ENCODE results near the gene MPI.
A peak's percentile ranks its signal among the peaks of the same experiment; 100 is the strongest.
"Not testable (repeated sequence)": the region's sequence is repeated elsewhere in the genome, so short reads cannot be mapped to it uniquely, and the experiment has no call there.

MPI gene

GRCh38 chr15:74864296-74864695 is 25.5 kb upstream of the MPI start:
- no peak for DNase-seq (ENCODE audit: low spot score)

GRCh38 chr15:74865316-74865715 is 24.5 kb upstream of the MPI start:
- no peak for DNase-seq (ENCODE audit: low spot score)

- DNase-seq (ENCODE audit: low spot score) = no peak
Measured at GRCh38 chr15:74866090-74866489, 23.8 kb upstream of the MPI start.

DNA sequence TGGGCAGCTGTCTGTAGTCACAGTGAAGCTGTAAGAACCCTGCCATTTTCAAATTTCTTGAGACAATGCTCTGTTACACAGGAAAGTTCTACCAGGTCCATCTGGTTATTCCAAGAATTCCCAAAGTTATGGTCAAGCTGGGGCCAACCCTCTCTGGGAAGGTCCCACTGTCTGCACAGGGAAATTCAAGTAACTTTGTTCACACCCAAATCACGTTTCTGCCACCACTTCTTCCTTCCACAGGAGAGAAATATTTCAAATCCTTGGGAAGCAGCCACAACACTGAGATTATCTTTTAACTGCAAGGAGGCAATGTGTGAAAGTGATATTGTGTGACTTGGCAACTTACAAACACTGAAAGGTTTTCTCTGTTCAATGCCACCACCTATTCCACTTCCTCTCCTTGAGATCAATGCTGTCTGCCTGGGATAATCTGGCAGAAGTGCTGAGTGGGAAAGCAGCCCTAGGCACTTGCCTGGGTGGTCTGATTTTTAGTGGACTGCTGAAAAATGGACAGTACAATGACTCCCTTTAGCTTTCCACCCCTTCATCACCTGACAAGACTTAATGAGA is 22.3 kb upstream of the MPI start:
- DNase-seq (ENCODE audit: low spot score) = no peak

GRCh38 chr15:74868059-74868458 is 21.8 kb upstream of the MPI start:
- no peak for DNase-seq (ENCODE audit: low spot score)

DNA sequence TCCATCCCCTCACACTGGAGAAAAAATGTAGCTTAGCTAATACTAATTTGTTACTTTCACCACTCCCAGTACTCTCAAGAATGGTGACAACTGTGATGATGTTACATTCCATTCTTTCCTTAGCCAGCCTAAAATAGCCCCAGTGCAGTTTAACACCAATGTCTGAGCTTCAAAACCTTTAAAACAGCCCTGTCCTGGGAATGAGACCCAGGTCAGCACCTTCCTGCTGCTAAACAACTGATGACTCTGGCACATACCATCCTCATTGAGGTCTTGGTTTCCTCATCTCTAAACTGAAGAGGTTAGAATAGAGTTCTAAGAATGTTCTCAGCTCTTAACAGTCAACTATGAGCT is 20.5 kb upstream of the MPI start:
- DNase-seq (ENCODE audit: low spot score) = no peak

GRCh38 chr15:74869726-74870407 is 20.0 kb upstream of the MPI start:
- DNase-seq (ENCODE audit: low spot score) = no peak

- DNase-seq (ENCODE audit: low spot score) = no peak
Measured at GRCh38 chr15:74870436-74871215, 19.2 kb upstream of the MPI start.

- no peak for DNase-seq (ENCODE audit: low spot score)
Measured at GRCh38 chr15:74872702-74873035, 17.2 kb upstream of the MPI start.

DNA sequence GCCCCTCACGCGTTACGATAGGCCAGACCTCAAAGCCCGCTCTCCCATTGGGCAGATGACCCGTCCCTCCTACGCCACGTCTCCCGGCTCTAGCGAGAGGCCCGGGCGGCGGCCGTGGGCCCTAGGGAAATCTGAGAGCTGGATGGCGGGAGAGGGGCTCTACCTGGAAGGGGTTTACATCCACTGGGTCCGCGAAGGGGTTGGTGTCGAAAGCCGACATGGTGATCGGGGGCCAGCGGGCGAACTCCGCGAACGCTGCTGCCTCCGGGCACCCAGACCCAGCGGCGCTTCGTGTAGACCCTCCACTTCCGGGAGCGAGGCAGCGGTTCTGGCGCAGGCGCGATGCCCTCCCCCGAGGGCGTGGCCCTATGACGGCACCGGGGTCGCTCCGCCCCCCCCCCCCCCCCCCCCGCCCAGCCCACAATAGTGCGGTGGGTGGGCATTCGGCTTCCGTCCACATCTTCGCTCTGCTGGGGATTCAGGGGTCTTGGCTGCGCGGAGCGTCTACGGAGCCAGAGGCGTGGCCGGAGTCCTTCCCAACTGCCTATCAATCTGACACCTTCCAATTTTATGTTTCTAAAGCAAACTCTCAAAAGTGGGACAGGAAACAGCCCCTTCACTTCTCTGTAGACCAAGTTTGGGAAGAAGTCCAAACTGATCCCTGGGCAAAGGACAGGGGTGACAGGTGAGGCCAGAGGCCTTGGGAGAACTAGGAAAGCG is 16.6 kb upstream of the MPI start, which contains the start of gene SCAMP2:
TSS of gene SCAMP2 (minus strand) at position 330 of the 720 bp plus-strand sequence. CDS start at position 220, 110 bp downstream.
- DNase-seq (ENCODE audit: low spot score) = peak; percentile 98

DNA sequence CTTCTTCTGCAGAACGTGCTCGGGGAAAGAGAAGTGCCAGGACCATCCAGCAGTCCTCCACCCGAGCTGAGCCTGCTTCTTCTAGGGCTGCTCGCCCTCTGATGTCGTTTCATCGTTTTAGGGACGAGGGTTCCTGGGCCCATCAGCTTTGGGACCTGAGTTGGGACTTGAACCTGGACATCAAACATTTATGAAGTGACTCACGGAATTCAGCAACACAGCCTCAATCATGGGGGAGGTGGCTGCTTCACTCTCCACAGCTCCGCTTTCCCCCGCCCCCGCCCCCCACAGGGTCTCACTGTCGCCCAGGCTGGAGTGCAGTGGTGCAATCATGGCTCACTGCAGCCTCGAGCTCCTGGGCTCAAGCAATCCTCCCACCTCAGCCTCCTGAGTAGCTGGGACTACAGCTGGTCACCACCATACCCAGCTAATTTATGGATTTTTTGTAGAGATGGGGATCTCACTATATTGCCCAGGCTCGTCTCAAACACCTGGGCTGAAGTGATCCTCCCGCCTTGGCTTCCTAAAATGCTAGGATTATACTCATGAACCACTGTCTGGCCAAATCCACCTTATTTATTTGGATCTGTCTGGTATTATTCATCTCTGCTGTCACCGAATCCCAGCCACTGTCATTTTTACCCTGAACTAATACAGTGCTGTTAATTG is 16.0 kb upstream of the MPI start:
- DNase-seq (ENCODE audit: low spot score) = peak; percentile 60

- no peak for DNase-seq (ENCODE audit: low spot score)
Measured at GRCh38 chr15:74878273-74878672, 11.6 kb upstream of the MPI start.

GRCh38 chr15:74882528-74882927 is 7.3 kb upstream of the MPI start:
- no peak for DNase-seq (ENCODE audit: low spot score)

GRCh38 chr15:74884428-74885223 is 5.2 kb upstream of the MPI start:
- DNase-seq (ENCODE audit: low spot score) = no peak

DNA sequence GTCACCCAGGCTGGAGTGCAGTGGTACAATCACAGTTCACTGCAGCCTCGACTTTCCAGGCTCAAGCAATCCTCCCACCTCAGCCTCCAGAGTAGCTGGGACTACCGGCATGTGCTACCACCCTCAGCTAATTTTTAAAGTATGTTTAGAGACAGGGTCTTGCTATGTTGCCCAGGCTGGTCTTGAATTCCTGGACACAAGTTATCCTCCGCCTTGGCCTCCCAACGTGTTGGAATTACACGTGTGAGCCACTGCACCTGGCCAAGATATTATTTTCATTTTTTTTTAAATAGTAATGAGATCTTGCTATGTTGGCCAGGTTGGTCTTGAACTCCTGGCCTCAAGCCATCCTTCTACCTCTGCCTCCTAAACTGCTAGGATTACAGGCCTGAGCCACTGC is 4.4 kb upstream of the MPI start:
- DNase-seq (ENCODE audit: low spot score) = no peak

GRCh38 chr15:74887537-74888193 is 2.2 kb upstream of the MPI start:
- not testable (repeated sequence) for DNase-seq (ENCODE audit: low spot score)

DNA sequence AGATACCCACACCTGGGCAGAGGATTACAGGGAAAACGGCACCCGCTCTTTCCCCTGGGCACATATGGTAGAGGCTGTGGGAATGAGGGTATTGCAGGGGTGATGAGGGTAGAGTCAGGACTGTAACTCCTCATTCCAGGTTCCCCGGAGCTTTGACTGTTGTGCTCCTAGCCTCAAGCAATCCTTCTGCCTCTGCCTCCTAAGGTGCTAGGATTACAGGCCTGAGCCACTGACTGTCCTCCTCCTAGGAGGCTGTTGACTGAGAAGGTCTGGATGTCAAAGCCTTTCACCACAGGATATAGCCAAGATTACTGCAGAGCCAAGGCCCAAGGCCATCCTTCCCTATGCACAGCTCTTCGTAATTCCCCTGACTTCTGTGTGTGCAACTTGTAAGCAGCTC is 1.1 kb upstream of the MPI start:
- DNase-seq (ENCODE audit: low spot score) = no peak

DNA sequence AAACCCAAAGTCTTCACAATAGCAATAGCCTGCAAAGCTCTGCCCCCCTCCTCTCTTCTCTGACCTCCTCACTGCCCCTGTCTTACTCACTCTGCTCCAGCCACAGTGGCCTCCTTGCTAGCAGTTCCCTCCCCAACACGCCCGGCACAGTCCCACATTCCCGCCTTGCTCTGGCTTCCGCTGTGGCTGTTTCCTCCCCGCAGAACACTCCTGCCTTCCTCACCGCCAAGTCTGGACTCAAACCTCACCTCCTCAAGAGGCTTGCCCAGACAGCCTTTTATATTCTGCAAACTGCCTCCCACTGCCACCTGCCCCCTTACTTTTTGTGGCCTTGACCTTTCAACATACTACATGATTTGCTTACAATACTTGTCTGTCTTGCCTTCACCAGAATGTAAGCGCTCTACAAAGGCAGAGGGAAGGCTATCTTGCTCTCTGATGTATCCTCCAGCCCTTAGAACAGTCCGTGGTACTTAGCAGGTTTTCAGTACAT is 406 bp upstream of the MPI start:
- peak; percentile 56 for DNase-seq (ENCODE audit: low spot score)

- no peak for DNase-seq (ENCODE audit: low spot score)
Measured at GRCh38 chr15:74890665-74890960, 771 bp downstream of the MPI start.

- DNase-seq (ENCODE audit: low spot score) = no peak
Measured at GRCh38 chr15:74891469-74891868, 1.6 kb downstream of the MPI start.

- DNase-seq (ENCODE audit: low spot score) = no peak
Measured at GRCh38 chr15:74892313-74892712, 2.5 kb downstream of the MPI start.
